GM19035 (cell line): ENCODE results near the gene DNAAF3.
"Not testable (repeated sequence)": the region's sequence is repeated elsewhere in the genome, so short reads cannot be mapped to it uniquely, and the experiment has no call there.

Experiments
- ATAC-seq: cut with Tn5 transposase; IDR thresholded peaks from one replicate; pipeline ENCODE4 v1.9.1; 2021; ENCODE audit not compliant: unreplicated experiment

The DNAAF3 gene

DNA sequence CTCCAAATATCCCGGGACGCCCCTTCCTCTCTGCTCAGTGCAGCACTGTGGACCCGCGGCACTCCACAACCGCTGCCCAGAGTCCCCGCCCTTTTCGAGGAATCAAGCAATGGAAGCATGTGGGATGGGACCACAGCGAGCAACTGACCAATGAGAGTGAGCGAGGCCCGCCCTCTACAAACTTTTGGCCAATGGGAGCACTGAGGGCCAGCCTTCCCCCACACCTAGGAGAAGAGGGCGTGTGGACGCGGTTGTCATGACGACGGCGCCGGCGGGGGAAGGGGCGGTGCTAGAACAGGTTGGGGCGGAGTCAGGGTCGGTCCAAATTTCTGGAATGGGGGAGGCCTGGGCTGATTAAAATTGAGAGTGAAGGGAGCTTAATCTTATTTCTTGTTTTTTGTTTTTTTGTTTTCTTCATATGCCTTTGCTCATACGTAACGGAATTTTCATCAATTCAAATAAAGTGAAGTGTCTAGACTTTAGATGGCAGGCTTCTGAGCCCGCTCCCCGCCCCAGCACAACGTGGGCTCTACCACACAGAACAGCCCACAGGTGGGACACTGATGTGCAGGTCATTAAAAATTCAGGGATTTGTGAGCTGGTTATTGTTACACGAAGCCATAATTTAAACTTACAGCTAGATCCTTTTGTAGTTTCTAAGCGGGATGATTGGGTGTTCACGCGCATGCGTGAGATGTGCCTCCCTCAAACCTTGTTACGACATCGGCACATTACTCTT lies at the start of gene DNAAF3:
DNAAF3 (minus strand) TSS at position 84 of the 739 bp plus-strand sequence. CDS start 200 bp downstream, outside the sequence.
- ATAC-seq = peak; percentile 77

DNA sequence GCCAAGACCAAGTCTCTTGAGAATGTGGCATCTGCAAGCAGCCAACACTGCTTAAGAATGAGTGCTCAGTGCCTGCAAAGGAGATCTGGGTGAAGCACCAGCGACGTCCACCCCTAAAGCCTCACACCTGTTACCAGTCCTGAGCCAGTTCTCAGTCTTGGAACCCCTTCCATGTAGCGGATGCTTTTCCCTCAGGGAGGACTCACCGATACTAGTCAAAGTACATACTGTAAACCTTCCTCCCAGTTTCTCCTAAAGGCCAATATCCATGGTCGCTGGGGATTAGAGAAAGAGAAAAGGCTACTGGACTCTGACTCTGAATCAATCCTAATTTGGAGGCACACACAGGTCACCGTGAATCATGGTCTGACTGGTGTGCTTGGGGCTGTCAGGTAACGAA lies 47.1 kb upstream of the DNAAF3 start:
- ATAC-seq = no peak

DNA sequence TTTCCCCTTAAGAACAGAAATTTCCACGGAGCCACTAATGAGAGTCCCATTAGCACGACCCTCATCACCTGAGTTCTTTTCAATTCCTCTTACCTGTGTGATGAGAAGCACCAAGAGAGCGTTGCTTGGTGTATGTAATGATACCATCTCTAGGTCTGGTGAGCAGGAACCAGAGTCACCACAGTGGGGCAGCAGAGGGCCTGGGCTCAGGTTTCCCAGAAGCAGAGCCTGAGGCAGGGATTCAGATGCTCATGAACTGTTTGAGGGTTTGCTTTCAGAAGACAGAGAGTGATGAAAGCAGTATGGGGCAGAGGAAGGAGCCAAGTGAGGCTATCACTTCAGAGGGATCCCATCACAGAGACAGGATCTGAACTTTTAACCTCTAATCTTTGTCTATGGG lies 46.0 kb upstream of the DNAAF3 start:
- no peak for ATAC-seq

DNA sequence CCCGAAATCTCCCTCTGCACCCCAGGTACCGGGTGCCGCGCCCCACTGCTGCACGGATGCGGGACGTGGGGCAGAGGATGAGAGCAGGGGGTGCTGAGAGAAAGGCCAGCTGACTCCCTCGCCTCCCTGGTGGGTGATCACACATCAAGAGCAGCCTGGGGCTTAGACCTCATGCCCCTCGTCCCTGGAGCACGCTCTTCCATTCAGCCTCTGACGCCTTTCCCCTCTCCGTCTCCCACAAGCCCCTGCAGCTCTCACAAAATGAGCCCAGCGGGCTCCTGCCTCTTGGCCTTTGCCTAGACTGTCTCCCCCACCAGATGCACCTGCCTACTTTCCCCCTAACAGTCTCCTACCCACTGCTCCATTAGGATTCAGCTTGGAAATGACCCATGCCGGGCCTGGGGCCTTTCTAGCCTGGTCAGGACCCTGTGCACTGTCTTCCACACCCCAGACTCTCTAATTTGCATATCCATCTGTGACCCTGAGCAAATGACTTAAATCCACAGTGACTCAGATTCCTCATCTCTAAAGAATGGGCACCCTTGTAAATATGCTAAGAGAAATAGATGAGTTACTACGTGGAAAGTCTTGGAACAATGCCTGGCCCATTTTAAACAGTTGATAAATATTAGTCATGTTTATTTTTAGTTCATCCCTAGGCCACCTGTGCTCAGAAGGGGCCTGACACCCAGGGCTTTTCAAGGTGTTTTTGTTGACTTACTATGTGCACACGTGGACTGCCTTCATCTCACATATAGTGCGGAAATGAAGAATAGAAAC lies 43.5 kb upstream of the DNAAF3 start:
- ATAC-seq = no peak

DNA sequence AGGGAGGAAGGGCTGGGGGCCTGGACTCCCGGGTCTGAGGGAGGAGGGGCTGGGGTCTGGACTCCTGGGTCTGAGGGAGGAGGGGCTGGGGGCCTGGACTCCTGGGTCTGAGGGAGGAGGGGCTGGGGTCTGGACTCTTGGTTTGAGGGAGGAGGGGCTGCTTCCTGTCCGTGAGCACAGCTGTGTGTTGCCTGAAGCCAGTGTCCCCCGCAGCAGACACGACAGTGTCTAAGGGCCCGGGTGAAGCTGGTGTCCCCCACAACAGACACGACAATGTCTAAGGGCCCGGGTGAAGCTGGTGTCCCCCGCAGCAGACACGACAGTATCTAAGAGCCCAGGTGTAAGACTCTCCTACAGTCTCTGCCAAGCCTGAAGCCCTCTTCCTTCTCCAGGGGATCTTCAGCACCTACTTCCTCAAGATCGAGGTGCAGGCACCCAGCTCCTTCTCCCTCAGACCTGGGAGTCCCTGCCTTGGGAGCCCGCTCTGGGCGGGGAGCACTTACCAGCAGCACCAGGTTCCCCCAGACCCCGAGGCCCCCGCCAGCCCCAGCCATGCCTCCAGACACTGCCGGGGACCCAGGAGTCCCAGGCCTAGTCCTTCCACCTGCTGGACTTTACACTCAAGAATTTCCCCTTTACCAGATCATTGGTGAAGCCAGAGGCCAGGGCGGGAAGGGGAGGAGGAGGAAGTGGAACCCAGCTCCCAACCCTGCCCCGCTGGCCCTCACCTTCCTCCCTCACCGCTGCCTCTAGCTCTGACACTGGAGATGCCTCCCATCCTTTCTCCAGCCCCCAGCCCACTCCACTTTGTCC lies 42.7 kb upstream of the DNAAF3 start, which contains the start of gene PTPRH:
PTPRH (minus strand) TSS at position 622 of the 813 bp plus-strand sequence; CDS start at position 554, 68 bp downstream.
- no peak for ATAC-seq

DNA sequence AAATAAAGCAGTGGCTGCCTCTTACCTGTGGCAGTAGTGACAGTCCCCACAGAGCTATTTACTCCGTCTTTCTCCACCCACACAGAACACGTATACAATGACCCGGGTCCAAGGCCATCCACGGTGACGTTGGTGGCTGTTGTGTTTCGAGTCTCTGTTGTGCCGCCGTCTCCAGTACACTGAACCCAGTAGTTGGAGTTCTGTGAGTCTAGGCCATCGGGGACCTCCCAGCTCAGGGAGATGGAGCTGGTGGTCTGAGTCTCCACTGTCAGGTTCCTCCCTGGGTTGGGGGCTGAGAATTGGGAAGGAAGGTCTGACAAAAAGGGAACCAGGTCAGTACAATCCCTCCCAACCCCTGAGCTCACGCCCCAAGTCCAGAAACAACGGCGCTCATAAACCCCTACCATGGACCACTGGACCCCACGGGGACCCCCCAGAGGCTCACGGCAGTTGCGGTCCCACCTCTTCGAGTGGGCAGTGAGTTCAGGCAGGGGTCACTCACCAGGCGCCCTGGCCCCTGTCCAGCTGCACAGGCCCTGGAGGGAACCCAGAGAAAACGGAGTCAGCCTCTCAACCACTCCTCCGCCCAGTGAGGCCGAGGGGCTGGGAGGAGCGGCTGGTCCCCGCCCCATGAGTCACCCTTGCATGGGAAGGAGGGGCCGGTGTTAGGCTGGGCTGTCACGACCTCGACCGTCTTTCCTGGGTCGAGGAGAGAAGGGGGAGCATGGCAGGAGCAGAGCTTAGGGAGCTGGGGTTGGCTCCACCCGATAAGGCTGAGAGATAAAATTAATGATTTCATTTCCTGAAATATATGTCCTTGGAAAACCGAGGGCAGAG lies 40.5 kb upstream of the DNAAF3 start:
- no peak for ATAC-seq

DNA sequence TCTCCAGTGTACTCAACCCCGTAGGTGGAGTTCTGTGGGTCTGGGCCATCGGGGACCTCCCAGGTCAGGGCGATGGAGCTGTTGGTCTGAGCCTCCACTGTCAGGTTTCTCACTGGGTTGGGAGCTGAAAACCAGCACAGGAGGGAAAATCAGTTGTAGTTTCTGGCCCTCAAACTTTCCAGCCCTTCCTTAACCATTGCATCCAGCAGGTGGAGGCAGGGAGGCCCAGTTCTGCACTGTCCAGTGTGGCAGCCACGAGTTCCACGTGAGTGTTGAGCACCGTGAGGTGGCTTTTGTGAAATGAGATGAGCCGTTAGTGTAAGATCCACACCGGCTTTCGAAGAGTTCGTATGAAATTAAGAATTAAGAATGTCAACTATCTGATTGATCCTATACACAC lies 35.8 kb upstream of the DNAAF3 start:
- ATAC-seq = not testable (repeated sequence)

DNA sequence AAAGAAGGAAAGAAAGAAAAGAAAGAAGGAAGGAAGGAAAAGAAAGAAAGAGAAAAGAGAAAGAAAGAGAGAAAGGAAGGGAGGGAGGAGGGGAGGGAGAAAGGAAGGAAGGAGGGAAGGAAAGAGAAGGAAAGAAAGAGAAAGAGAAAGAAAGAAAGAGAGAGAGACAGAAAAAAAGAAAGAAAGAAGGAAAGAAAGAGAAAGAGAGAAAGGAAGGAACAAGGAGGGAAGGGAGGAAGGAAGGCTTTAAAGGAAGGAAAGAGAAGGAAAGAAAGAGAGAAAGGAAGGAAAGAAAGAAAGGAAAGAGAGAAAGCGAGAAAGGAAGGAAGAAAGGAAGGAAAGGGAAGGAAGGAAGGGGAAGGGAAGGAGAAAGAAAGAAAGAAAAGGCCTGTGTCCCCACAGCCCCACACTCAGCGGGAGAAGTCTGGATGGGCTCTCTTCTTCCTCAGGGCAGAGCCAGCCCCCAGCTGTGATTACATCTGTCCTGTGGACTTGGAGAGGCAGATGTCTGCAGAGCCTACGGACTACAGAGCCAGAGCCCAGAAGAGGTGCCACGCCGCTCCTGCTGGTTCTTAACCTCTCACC lies 33.3 kb upstream of the DNAAF3 start:
- no peak for ATAC-seq

DNA sequence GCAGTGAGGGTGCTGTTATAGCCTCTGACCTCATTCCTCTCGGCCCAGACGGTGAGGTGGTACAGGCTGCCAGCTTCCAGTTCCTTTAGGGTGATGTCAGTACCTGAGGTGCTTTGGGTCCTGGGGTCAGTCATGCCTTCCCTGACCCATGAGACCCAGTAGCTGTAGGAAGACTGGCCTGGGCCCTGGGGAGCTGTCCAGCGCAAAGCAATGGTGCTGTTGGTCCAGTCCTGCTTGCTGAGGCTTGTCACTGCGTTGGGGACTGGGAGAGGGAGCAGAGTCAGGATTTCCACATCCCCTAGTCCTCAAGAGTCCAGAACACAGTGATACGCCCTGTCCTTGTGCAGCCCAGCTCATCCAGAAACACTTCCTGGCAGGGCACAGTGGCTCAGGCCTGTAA lies 32.2 kb upstream of the DNAAF3 start:
- no peak for ATAC-seq

DNA sequence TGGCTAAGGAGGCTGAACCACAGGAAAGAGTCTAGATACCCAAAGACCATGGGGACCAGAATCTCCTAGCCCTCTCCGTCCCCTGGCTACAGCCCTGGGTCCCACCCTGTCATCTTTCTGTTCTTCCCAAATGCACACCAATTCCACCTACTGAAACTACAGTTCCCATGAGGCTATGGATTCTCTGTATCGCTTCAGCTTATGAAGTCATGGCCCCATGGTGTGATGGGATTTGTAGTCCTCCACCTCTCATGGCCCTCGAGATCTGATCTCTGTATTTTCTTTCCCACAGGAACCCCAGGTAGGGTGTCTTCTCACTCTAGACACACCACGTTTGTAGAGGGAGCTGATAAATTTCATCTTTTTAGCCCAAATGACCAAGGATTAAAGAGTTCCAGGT lies 31.1 kb upstream of the DNAAF3 start:
- no peak for ATAC-seq

DNA sequence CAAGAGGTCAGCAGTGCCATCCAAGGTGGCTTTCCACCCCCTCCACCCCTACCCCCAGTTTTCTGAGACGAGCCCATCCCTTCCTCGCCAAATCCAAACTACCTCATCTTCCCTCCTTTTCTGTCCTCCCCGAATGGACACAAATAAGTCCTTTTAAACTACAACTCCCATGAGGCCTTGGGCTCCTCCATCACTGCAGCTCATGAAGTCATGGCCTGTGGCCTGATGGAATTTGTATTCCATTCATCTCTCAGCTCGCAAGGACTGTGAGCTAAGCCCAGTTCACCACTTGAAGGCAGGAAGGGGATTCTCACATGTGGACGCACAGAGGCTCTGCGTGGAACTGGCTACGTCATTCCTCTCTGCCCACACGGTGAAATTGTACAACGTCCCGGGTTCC lies 30.4 kb upstream of the DNAAF3 start:
- no peak for ATAC-seq

DNA sequence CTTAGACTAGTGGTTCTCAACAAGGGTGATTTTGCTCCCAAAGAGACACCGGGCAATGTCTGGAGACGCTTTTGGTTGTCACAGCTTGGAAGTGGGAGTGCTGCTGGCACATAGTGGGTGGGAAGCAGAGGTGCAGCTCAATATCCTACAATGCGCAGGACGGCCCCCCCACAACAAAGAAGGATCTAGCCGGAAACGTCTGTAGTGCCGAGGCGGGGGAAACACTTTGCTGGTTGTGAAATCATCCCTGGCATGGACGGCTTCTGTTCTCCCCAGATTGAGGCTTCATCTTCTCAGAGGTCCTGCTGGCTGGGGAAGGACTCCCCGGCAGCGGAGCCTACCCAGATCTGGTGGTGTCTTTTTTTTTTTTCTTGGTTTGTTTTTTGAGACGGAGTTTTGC lies 27.1 kb upstream of the DNAAF3 start:
- no peak for ATAC-seq

DNA sequence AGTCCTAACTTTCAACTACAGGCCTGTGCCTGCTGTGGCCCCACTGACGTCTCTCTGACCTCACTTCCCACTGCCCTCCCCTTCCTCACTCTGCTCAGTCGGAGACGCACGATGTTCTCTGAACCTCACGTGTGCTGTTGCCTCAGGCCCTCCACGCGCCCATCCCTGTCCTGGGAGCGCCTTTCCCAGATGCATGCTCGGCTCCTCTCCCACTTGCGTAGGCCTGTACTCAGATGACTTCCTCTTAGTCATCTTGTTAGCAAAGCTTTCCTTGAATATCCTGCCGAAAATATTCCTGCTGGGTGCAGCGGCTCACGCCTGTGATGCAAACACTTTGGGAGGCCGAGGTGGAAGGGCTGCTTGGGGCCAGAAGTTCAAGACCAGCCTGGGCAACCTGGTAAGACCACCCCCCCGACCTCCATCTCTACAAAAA lies 23.0 kb upstream of the DNAAF3 start:
- ATAC-seq = no peak

DNA sequence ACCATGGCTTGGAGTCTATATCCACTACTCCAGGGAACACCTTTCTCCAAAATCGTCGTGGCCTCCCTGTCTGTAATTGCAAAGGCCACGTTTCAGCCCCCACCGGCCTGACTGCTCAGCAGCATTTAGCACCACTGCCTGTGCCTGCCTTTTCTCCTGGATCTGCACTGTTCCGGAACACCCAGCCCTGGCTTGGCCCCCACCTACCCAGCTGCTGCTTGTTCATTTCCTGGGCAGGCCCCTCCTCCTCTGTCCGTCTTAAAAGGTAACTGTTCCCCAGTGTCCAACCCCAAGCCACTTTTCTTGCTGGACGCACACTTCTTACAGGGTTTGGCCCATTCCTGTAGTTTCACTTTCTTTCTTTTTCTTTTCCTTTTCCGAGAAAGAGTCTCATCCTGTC lies 22.2 kb upstream of the DNAAF3 start:
- ATAC-seq = no peak

DNA sequence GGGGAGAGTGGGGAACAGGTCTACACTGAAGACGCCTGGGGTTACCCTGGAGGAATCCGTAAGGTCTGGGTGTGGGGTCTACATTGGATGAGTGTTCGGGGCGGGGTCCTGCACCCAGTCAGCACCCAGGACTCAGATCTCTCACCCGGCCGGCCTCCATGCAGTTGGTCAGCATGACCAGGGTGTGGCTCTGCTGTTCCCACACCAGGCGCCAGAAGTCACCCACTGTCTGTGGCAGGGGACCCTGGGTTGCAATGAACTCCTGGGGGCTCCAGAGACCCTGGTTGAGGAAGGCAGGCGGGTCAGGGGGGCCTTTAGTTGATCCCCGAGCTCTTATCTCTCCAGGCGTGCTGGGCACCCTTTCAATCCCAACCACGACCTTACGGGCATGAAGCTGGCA lies 19.7 kb upstream of the DNAAF3 start:
- ATAC-seq = no peak

DNA sequence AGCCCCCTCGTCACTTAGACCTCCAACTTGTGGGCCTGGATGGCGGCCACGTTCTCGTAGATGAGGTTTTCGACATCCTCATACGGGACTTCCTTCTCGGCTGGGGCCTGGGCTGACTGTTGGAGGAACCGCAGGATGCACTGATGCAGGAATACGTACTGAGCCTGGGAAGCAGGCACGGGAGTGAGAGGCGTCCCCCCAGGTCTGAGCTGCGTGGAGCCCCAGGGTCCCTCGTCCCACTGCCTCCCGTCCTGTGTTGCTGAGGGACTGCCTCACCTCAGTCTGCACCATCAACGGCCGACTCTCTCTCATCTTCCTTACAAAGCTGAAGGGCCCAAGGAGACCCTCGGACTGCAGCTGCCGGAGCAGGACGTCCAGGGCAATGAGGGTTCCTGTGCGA lies 15.3 kb upstream of the DNAAF3 start:
- ATAC-seq = no peak

DNA sequence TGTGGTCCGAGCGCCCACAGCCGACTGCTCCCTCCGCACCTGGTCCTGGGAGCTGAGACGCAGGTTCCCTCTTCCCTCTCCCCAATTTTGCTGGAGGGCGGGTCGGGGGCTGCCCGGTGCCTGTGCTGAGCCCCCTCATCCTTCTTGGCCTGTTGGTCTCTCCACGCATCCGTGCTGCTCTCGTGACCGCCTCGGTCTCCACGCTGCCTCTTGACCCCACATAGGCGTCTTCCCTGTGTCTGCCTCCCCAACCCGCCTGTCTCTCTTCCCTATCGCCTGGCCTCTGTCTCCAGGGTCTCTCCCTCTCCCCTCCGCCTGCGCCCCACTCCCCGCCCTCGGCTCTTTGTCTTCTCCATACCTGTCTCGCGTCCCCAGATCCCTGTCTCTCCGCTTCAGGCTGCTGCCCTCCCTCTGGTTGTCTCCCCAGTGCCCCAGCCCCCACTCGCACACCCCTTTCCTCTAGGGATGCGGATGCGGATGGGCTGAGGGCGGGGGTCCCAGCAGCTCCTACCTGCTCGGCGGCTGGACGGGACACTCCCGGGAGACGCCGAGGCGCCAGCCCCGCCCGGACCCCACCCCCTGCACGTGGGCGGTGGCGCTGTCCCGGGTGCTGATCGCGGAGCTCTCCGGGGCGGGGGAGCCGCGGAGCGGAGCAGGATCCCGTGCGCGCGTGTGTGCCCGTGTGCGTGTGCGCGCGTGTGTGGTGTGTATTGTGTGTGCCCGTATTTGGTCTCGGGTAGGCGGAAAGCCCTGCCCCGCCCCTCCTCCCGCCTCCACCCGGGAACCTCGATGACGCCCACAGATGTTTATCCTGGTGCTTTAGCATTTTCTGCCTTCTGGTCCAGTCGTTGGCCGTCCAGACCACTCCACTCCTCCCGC lies 13.4 kb upstream of the DNAAF3 start, which contains the start of gene SYT5:
SYT5 (minus strand) TSS at position 684 of the 879 bp plus-strand sequence. CDS start 1,248 bp downstream, outside the sequence.
- peak; percentile 7 for ATAC-seq

DNA sequence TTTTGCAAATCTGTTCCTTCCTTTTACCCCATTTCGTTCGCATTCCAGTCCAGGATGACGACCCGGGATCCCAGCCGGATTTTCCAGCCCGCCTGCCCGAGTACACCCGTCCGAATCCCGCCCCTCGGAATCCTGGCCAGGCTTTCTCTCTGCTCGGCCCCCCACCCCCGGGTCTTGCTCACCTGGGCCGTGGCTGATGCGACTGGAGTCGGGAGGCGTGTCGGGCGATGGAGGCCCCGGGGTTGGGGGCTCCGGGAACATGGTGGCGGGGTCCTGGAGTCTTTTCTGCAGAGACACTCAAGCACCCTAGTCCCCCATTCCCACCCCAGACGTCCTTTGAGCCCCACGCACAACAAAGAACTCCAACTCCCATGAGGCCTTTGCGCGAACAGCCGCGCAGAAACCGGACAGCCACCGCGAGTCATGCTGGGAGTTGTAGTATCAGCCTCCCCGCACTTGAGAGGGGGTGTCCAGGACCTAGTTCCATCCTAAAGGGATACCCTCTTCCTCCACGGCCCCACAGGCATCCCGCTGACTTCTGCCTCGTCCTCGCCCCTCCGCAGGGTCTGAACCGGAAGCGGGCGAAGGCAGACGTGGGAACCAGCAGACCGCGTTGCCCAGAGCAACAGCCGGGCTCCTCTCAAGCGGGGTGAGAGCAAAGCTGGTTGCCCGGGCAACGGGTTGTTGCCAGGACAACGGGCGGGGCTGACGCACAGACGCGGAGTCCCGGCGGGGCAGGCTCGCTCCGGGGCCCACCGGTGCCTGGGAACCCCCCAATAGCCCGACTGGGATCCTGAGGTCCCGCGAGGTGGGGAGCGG lies 12.6 kb upstream of the DNAAF3 start:
- peak; percentile 83 for ATAC-seq
